ENCODE data around the gene NT5DC2. TPM values are rescaled to one million over a fixed set of nuclear protein-coding genes. Genes with fewer than 3 reads are reported as not detected.

The NT5DC2 gene
- total and polyA plus RNA-seq, 10 of the 15 experiments (the other 5 are each of a cell fraction or from before 2014, with no cell fraction given): 21.6 to 135 (median 66.8) TPM

DNA sequence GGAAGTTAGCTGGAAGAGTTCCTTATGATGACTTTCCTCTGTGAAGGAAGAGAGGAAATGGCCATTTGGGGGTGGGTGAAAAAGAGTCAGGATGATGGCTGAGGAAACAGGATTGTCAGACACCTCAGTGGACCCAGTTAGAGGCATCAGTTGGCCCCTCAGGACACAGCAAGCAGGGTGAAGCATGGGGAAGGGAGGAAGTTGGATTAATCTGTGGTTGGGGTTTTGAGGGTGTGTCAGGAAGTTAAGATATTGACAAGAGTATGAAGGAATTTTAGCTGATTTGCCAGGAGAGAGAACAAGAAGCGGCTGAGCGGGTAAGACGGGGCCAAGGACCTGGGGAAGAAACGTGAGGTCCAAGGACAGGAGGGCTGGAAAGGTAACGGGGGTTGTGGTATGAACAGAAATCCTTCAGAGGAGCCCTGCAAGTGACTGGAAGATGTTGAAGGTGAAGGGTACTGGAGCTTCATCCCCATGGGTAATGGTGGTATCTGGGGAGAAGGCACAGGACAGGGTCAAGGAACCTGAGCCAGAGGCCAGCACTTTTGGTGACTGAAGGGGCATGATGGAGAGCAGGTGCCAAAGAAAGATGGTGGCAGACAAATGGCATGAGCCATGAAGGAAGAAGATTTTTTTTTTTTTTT, 5.5 kb upstream of the NT5DC2 start:
- H3K27ac ChIP-seq (ENCODE audit: control insufficient read depth, insufficient read depth): no peak overlapping the region
- no peaks in the 10 kb centered on the region for H4K20me1 ChIP-seq (ENCODE audit: control insufficient read depth, insufficient read depth)
- SMC1A ChIA-PET (ENCODE audit: uncharacterized antibody, unreplicated experiment): no interaction called here
- POLR2A ChIA-PET: interaction anchor here (1.0 to 1.4 kb wide), 2 partner anchors 11 to 17 kb away, joined by 4 to 5 read pairs; no protein-coding TSS in a partner anchor
- no peak overlapping the region for H3K9ac ChIP-seq (ENCODE audit: control insufficient read depth, insufficient read depth, low read length)
- whole genome bisulfite sequencing (ENCODE audit: insufficient coverage, insufficient replicate concordance, low lambda C conversion rate, missing lambda C conversion rate): 96% methylated on average over 5 of the region's 5 CpGs
- peak overlapping the region; percentile 37; the same call in 1 of the 2 replicates for H3K4me3 ChIP-seq
- H2AFZ ChIP-seq (ENCODE audit: control insufficient read depth, low read depth, low read length): no peak overlapping the region
- no peaks in the 10 kb centered on the region for H3K9me3 ChIP-seq (replicated peaks; ENCODE audit: control insufficient read depth, insufficient read depth, low read length)
- H3K4me2 ChIP-seq (ENCODE audit: control insufficient read depth, insufficient read depth): peak overlapping the region; percentile 79
- CTCF ChIA-PET: interaction anchor here (0.7 kb wide), 1 partner anchor 16 kb away, joined by 3 read pairs; no protein-coding TSS in a partner anchor
- TF ChIP-seq TAF1 (IDR thresholded peaks at IDR 0.05; ENCODE audit: borderline replicate concordance, low read depth, low read length): no peak
- peak; percentile 18; the same call in 1 of the 2 replicates for TF ChIP-seq SPI1 (IDR thresholded peaks at IDR 0.05; ENCODE audit: borderline replicate concordance, insufficient read depth, low read depth, low read length)
- FAIRE-seq: no peak
- H3K79me2 ChIP-seq (ENCODE audit: control insufficient read depth, insufficient read depth, low read length): peaks cover 37% of the 10 kb centered on the region
- H3K4me1 ChIP-seq (ENCODE audit: control insufficient read depth, insufficient read depth, low read length): peaks cover 9% of the 10 kb centered on the region
- BruUV-seq (replicated peaks): no TSS peak
- intact Hi-C loops (cut with micrococcal nuclease; ENCODE audit: unreplicated experiment) (loop anchor here (5.0 kb wide), 2 partner anchors 82 to 623 kb away; partner anchors contain the start of genes NISCH and PRKCD), in situ Hi-C loops (cut with MboI) (no loop called here)
- no peaks in the 10 kb centered on the region for H3K27me3 ChIP-seq (replicated peaks in 1 of 2; ENCODE audit: control insufficient read depth in 2 of 2, insufficient read depth in 2 of 2, low read length in 1 of 2)
- RAD21 ChIA-PET (ENCODE audit: unreplicated experiment): no interaction called here
- no peak for ATAC-seq
- H3K36me3 ChIP-seq (ENCODE audit: control insufficient read depth in 2 of 2, insufficient read depth in 2 of 2, low read length in 1 of 2): peaks cover 0 to 18% of the 10 kb centered on the region in 2 experiments; a peak in 2 of 4 replicates
- no peak for DNase-seq (ENCODE audit: low read depth, low spot score)

DNA sequence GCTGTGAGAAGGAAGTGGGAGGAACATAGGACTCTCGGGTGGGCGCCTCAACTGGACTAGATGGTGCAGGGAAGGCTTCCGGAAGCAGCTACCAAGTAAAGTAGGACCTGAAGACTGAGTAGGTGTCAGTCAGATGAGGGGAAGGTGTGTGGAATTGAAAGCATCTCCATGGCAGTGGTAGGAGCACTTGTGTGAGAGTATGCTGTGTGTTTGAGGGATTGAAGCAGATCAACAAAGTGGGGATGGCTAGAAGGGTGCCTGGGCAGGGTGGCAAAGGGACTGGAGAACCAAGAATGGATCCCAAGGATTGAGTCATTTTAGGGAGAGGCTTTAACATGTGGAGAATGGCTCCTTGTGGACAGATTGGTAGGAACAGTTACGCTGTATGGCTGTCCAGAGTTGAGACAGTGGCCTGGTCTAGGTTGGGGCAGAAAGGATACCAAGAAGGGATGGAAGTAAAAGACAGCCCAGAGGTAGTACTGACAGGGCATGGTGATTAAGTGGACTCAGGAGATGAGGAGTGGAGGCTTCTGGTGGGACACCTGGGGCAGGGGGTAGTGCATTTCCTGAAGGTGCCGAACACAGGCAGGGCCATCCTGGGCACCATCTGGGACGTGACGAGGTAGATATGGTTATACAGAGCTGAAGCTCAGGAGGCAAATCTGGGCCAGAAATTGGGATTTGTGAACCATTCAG, 4.2 kb upstream of the NT5DC2 start:
- Histone ChIP-seq H3K4me1 (ENCODE audit: control insufficient read depth, insufficient read depth, low read length) (peaks cover 9% of the 10 kb centered on the region), H3K27me3 (replicated peaks in 1 of 2; ENCODE audit: control insufficient read depth in 2 of 2, insufficient read depth in 2 of 2, low read length in 1 of 2) (no peaks in the 10 kb centered on the region), H3K9ac (ENCODE audit: control insufficient read depth, insufficient read depth, low read length) (peak overlapping the region; percentile 90), H2AFZ (ENCODE audit: control insufficient read depth, low read depth, low read length) (no peak overlapping the region), H3K36me3 (ENCODE audit: control insufficient read depth in 2 of 2, insufficient read depth in 2 of 2, low read length in 1 of 2) (peaks cover 0 to 18% of the 10 kb centered on the region in 2 experiments; a peak in 2 of 4 replicates), H3K4me2 (ENCODE audit: control insufficient read depth, insufficient read depth) (peak overlapping the region; percentile 79), H3K27ac (ENCODE audit: control insufficient read depth, insufficient read depth) (no peak overlapping the region), H3K79me2 (ENCODE audit: control insufficient read depth, insufficient read depth, low read length) (peaks cover 43% of the 10 kb centered on the region), H3K4me3 (peak overlapping the region; percentile 95), H3K9me3 (replicated peaks; ENCODE audit: control insufficient read depth, insufficient read depth, low read length) (no peaks in the 10 kb centered on the region), H4K20me1 (ENCODE audit: control insufficient read depth, insufficient read depth) (no peaks in the 10 kb centered on the region)
- in situ Hi-C loops (cut with MboI) (no loop called here), intact Hi-C loops (cut with micrococcal nuclease; ENCODE audit: unreplicated experiment) (loop anchor here (5.0 kb wide), 2 partner anchors 81 to 624 kb away; partner anchors contain the start of genes NISCH and PRKCD)
- ATAC-seq: no peak
- 79% methylated on average over 7 of the region's 7 CpGs for WGBS (ENCODE audit: insufficient coverage, insufficient replicate concordance, low lambda C conversion rate, missing lambda C conversion rate)
- no TSS peak for BruUV-seq (replicated peaks)
- ChIA-PET CTCF (no interaction called here), POLR2A (interaction anchor here (0.5 to 1.3 kb wide), 3 partner anchors 32 to 133 kb away, joined by 3 read pairs; no protein-coding TSS in a partner anchor), RAD21 (ENCODE audit: unreplicated experiment) (no interaction called here), SMC1A (ENCODE audit: uncharacterized antibody, unreplicated experiment) (interaction anchor here (0.6 kb wide), 1 partner anchor 30 kb away, joined by 3 read pairs; no protein-coding TSS in a partner anchor)
- TF ChIP-seq HDGF (IDR thresholded peaks at IDR 0.05) (peak; percentile 55; the same call in 1 of the 2 replicates), NBN (IDR thresholded peaks at IDR 0.05) (no peak), SUPT20H (IDR thresholded peaks at IDR 0.05; ENCODE audit: borderline replicate concordance, control insufficient read depth, low read depth, low read length) (no peak), BRCA1 (IDR thresholded peaks at IDR 0.05; ENCODE audit: low read depth, low read length) (no peak)
- TF ChIP-seq, protein P1, sequence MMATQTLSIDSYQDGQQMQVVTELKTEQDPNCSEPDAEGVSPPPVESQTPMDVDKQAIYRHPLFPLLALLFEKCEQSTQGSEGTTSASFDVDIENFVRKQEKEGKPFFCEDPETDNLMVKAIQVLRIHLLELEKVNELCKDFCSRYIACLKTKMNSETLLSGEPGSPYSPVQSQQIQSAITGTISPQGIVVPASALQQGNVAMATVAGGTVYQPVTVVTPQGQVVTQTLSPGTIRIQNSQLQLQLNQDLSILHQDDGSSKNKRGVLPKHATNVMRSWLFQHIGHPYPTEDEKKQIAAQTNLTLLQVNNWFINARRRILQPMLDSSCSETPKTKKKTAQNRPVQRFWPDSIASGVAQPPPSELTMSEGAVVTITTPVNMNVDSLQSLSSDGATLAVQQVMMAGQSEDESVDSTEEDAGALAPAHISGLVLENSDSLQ (IDR thresholded peaks at IDR 0.05): peak; percentile 74
- no peak for DNase-seq (ENCODE audit: low read depth, low spot score)
- FAIRE-seq: no peak
